GM12872 (cell line): Measurements from ENCODE around the gene PRPF18.

Source experiments
- TF ChIP-seq, protein P1 (sequence below): IDR thresholded peaks from 3 replicates; pipeline ENCODE4 v1.5.1; 2011; ENCODE audit warnings: low read depth, mild to moderate bottlenecking, low read length, moderate library complexity; ENCODE audit not compliant: insufficient read depth

PRPF18 gene, protein sequence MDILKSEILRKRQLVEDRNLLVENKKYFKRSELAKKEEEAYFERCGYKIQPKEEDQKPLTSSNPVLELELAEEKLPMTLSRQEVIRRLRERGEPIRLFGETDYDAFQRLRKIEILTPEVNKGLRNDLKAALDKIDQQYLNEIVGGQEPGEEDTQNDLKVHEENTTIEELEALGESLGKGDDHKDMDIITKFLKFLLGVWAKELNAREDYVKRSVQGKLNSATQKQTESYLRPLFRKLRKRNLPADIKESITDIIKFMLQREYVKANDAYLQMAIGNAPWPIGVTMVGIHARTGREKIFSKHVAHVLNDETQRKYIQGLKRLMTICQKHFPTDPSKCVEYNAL

DNA sequence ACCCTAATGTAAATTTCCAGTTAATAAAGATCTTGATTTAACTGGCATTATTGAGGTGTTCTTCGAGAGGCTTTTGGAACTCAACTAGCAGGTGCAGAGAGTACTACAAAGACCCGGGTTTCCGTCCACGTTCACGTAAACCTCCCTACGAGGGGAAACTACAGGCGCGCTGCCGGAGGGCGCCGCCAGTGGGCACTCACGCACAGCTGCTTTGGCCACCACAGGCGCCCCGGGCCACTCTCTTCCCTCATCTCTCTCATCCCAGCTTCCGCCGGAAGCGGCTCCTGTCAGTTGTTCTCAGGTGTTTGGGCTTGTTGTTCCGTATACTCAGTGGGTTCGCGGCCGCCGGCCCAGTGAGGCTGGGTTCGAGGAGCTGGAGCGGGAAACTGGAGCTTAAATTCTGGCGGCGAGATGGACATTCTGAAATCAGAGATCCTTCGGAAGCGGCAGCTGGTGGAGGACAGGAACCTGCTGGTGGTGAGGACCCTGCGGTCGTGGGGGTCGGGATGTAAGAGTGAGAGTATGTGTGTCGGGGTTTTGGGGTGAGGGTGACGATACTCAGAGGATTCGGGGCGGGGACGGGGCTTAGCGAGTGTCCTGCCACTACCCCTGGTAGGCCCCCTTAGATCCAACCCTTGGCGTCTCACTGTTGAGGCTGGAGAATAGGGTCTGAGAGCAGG lies at the start of gene PRPF18:
TSS of gene PRPF18 (plus strand) at position 290 of the 680 bp plus-strand sequence. CDS start at position 412, 122 bp downstream.
- TF ChIP-seq, protein P1, sequence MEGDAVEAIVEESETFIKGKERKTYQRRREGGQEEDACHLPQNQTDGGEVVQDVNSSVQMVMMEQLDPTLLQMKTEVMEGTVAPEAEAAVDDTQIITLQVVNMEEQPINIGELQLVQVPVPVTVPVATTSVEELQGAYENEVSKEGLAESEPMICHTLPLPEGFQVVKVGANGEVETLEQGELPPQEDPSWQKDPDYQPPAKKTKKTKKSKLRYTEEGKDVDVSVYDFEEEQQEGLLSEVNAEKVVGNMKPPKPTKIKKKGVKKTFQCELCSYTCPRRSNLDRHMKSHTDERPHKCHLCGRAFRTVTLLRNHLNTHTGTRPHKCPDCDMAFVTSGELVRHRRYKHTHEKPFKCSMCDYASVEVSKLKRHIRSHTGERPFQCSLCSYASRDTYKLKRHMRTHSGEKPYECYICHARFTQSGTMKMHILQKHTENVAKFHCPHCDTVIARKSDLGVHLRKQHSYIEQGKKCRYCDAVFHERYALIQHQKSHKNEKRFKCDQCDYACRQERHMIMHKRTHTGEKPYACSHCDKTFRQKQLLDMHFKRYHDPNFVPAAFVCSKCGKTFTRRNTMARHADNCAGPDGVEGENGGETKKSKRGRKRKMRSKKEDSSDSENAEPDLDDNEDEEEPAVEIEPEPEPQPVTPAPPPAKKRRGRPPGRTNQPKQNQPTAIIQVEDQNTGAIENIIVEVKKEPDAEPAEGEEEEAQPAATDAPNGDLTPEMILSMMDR: peak; percentile 99

DNA sequence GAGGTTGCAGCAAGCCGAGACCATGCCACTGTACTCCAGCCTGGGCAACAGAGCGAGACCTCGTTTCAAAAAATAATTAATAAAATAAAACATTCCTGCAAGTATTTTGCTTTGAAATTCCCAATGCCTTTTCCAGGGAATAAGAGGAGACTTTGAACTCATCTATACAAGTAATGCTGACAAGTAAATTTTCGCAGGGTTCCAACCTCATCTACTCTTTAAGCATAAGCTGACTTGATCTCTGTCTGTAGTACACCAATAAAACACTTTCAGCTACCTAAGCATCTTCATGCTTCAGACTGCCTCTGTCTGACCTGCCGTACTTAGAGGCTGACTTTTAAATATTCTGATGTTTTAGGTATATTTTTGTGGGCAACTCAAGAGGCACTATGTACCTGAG lies 44.2 kb upstream of the PRPF18 start:
- TF ChIP-seq, protein P1: no peak

DNA sequence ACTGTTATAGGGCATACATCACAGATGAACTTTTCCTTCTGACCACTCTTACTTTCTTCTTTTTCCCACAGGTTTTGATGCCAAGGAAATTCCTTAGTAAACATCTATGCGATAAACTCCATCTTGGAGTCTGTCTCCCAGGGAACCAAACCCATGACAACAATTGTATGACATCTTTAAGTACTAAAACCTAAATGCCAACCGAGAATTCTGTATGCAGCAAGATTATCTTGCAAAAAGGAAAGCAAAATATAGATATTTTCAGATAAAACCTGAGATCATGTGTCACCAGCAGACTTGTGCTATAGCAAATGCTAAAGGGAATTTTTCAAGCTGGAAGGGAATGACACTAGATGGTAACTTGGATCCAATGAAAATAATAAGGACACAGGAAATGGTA lies 36.0 kb upstream of the PRPF18 start:
- TF ChIP-seq, protein P1: no peak

DNA sequence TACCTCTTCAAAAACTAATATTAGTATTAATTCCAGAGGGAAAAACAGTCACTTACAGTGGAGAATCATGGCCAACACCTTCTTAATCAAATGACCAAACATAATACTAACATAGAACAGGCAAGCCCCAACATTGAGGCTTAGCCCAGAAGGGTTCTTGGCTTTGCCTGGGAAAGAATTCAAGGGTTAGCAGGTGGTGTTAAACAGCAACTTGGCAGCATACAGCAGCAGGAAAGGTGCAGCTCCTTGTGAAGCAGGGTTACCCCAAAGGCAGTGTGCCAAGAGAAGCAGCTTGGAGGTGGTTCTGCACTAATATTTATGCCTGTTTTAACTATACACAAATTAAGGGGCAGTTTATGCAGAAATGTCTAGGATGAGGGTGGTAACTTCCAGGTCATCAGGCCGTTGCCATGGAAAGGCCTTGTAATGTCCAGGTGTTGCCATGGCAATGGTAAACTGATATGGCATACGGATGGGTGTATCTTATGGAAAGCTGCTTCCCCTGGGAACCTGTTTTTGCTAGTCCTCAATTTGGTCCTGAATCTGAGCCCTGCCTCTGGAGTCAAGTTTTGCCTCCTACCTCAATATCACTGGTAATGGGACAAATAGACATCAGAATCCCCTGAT lies 30.8 kb upstream of the PRPF18 start:
- TF ChIP-seq, protein P1: no peak

DNA sequence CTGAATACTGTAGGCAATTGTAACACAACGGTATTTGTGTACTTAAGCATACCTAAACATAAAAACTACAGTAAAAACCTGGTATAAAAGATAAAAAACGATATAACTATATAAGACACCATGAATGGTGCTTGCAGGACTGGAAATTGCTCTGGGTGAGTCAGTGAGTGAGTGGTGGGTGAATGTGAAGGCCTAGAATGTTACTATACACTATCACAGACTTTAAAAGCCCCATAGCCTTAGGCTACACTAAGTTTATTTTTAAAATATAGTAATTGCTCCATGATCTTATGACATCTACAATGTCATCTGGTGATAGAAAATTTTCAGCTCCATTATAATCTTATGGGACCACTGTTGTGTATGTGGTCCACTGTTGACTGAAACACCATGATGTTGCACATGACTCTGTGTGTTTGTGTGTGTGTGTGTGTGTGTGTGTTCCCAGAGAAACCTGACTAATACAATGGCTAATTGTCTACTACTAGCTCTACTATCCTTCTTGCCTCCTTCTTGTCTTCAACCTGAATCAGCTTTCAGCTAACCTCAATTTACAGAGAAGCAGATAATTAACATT lies 27.6 kb upstream of the PRPF18 start:
- TF ChIP-seq, protein P1: no peak

DNA sequence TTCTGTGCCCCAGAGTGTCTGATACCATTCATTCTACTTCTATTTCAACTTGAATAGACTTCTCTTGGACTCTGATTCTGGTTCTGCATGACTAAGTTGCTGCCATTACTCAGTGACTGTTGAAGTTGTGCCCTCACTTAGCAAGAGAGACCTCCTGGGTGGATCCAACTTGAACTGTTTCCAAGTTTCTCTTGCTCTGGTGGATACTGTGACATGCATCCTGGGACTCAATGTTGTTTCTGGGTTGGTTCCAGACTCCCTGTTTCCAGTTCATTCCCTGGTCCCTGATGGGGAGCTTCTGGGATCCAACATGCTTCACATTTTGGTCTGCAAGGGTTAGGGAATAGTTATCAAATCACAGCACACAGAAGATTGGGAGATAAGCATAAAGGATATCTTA lies 26.2 kb upstream of the PRPF18 start:
- TF ChIP-seq, protein P1: no peak
